ENCODE data around the gene WDR6. TPM values are rescaled to one million over a fixed set of nuclear protein-coding genes. Genes with fewer than 3 reads are reported as not detected.

Gene WDR6
- total RNA-seq, 3 donors from 2014 or later = 98.5 to 205 (median 165) TPM

DNA sequence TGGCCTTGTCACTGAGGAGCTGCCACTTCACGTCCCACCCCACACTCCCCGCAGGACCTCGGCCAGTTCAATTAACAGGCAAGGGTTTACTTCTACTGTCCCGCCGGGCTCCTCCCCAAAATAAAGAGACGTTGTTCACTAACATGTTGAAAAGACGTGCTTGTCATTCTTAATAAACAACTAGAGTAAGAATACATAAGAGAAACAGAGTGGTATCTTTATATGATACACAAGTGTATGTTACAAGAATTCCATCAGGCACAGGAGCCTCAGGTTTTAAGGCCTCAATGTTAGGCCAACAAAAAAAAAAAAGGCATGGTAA is 22.3 kb downstream of the WDR6 start:
- H3K4me3 ChIP-seq = peak overlapping the region; percentile 38
- intact Hi-C loops (cut with DNase I, micrococcal nuclease) = no loop called here
- DNase-seq (no peak), ATAC-seq (no peak)
- H3K9me3 ChIP-seq = no peaks in the 10 kb centered on the region
- H3K4me1 ChIP-seq (ENCODE audit: low read depth) = peaks cover 13% of the 10 kb centered on the region
- H3K36me3 ChIP-seq (ENCODE audit: low read depth) = peaks cover 5% of the 10 kb centered on the region
- TF ChIP-seq, protein P1, sequence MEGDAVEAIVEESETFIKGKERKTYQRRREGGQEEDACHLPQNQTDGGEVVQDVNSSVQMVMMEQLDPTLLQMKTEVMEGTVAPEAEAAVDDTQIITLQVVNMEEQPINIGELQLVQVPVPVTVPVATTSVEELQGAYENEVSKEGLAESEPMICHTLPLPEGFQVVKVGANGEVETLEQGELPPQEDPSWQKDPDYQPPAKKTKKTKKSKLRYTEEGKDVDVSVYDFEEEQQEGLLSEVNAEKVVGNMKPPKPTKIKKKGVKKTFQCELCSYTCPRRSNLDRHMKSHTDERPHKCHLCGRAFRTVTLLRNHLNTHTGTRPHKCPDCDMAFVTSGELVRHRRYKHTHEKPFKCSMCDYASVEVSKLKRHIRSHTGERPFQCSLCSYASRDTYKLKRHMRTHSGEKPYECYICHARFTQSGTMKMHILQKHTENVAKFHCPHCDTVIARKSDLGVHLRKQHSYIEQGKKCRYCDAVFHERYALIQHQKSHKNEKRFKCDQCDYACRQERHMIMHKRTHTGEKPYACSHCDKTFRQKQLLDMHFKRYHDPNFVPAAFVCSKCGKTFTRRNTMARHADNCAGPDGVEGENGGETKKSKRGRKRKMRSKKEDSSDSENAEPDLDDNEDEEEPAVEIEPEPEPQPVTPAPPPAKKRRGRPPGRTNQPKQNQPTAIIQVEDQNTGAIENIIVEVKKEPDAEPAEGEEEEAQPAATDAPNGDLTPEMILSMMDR (IDR thresholded peaks at IDR 0.05) = no peak

DNA sequence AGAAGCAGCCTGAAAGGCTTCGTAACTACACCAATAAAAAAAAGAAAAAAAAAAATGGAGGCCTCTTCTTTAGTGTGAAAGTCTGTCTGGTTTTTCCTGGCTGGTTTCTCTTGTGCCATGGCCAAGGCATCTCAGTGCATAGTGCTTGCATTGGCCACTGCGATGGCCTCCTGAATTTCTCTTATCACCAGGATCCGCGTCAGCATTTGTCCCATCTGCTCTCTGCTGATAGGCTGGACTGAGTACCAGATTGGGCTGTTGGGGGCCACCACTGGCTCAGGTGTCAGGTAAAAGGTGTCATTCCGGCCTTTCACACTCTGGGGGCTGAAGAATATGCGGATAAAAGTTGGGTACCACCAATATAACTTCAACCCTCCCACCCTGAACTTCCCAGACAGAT is 23.1 kb downstream of the WDR6 start:
- intact Hi-C loops (cut with DNase I, micrococcal nuclease) = no loop called here
- peaks cover 12% of the 10 kb centered on the region for H3K4me1 ChIP-seq (ENCODE audit: low read depth)
- H3K36me3 ChIP-seq (ENCODE audit: low read depth) = no peaks in the 10 kb centered on the region
- TF ChIP-seq, protein P1 (IDR thresholded peaks at IDR 0.05) = no peak
- no peak for DNase-seq
- no peak overlapping the region for H3K4me3 ChIP-seq
- H3K9me3 ChIP-seq = no peaks in the 10 kb centered on the region
- ATAC-seq = no peak

GRCh38 chr3:49032646-49033304 is 25.6 kb downstream of the WDR6 start:
- DNase-seq (no peak), ATAC-seq (no peak)
- TF ChIP-seq, protein P1 (IDR thresholded peaks at IDR 0.05) = no peak
- Histone ChIP-seq H3K36me3 (ENCODE audit: low read depth) (no peaks in the 10 kb centered on the region), H3K4me1 (ENCODE audit: low read depth) (peaks cover 12% of the 10 kb centered on the region), H3K4me3 (no peak overlapping the region), H3K9me3 (no peaks in the 10 kb centered on the region)
- intact Hi-C loops (cut with DNase I, micrococcal nuclease) = no loop called here

DNA sequence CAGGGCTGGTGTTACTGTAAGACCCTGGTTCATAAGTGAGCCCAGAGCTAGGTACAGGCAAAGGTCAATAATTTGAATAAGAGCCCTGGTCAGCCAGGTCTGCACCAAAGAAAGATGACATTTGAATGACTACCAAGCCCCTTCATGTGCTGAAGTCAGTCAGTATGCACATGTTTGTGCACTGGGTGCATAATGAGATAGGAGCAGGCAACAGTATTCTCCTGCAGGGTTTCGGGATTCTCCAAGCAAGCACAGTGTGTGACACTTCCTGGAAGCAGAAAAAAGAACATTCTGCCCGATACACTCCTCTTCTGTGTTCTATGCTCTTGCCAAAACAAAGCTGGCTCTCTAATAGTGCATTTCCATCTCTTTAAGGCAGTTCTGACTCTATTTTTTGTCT is 27.5 kb downstream of the WDR6 start:
- Histone ChIP-seq H3K9me3 (no peaks in the 10 kb centered on the region), H3K4me3 (no peak overlapping the region), H3K36me3 (ENCODE audit: low read depth) (no peaks in the 10 kb centered on the region), H3K4me1 (ENCODE audit: low read depth) (peaks cover 1% of the 10 kb centered on the region)
- ATAC-seq = no peak
- intact Hi-C loops (cut with DNase I, micrococcal nuclease) = no loop called here
- TF ChIP-seq, protein P1 (IDR thresholded peaks at IDR 0.05) = no peak
- DNase-seq = no peak

DNA sequence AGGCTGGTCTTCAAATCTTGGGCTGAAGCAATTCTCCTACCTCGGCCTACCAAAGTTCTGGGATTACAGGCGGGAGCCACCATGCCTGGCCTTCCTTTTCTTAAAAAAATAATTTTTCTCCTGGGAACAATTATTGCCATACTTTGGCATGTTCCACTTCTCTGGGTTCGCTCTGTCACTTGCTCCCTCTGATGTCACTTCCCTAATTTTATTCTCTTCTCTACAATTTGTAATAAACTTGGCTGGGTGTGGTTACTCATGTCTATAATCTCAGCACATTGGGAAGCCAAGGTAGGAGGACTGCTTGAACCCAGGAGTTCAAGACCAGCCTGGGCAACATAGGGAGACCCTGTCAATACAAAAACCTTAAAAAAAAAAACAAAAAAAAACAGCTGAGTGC is 28.1 kb downstream of the WDR6 start:
- Histone ChIP-seq H3K4me3 (no peak overlapping the region), H3K9me3 (no peaks in the 10 kb centered on the region), H3K36me3 (ENCODE audit: low read depth) (no peaks in the 10 kb centered on the region), H3K4me1 (ENCODE audit: low read depth) (no peaks in the 10 kb centered on the region)
- ATAC-seq (no peak), DNase-seq (no peak)
- intact Hi-C loops (cut with DNase I, micrococcal nuclease) = no loop called here
- TF ChIP-seq, protein P1 (IDR thresholded peaks at IDR 0.05) = no peak

DNA sequence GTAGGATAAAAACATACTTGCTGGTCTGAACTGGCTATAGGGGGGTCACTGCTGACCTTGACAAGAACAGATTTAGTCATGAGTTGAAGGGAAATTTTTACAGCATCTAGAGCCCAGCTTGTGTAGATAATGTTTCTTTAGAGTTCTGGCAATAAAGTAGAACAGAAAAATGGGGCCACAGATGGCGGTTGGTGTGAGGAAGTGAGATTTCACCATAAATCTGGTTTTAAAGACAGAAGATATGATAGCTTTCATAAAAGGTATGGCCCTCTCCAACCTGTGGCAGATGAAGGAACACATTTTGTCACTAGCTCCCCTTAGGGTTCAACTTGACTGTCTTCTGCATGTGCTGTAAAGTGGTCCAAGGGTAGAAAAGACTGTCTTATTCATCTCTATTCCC is 46.4 kb downstream of the WDR6 start:
- H3K4me3 ChIP-seq = no peak overlapping the region
- H3K9me3 ChIP-seq = no peaks in the 10 kb centered on the region
- intact Hi-C loops (cut with DNase I, micrococcal nuclease) = no loop called here
- no peaks in the 10 kb centered on the region for H3K4me1 ChIP-seq (ENCODE audit: low read depth)
- ATAC-seq (no peak), DNase-seq (no peak)
- TF ChIP-seq, protein P1 (IDR thresholded peaks at IDR 0.05) = no peak
- peaks cover 13% of the 10 kb centered on the region for H3K36me3 ChIP-seq (ENCODE audit: low read depth)

Measured in mucosa of descending colon (tissue), 3 donors.